WTC11 (cell line): ENCODE data around the gene HAX1. TPM values are rescaled to one million over a fixed set of nuclear protein-coding genes. Genes with fewer than 3 reads are reported as not detected.
"Not testable (repeated sequence)": the region's sequence is repeated elsewhere in the genome, so short reads cannot be mapped to it uniquely, and the experiment has no call there.

Experiments used
- ATAC-seq: fragments of 200-7000 bp; cut with Tn5 transposase; 2 replicates; pipeline ENCODE4 v1.10.0; 2021; ENCODE audit warnings: mild to moderate bottlenecking, moderate library complexity
- CTCF ChIA-PET: fragments of 300-600 bp; sonication (Branson Sonifier 250); formaldehyde crosslinking; loops from one replicate; lab custom pipeline; 2021; ENCODE audit warnings: antibody characterized with exemption; lab: Charles Lee
- POLR2A ChIA-PET: fragments of 350-600 bp; sonication (Branson Sonifier 250); formaldehyde crosslinking; loops from one replicate; lab custom pipeline; 2021; ENCODE audit warnings: antibody characterized with exemption; lab: Charles Lee
- DNase-seq: peaks from one replicate; pipeline ENCODE4 v3.0.0; 2021; ENCODE audit warnings: low spot score
- H3K27ac Mint-ChIP-seq: 2 replicates; pipeline ENCODE4 v1.8.0; 2021; ENCODE audit warnings: mixed read lengths
- H3K27me3 Mint-ChIP-seq: 2 replicates; pipeline ENCODE4 v1.8.0; 2021; ENCODE audit warnings: low read depth, mild to moderate bottlenecking, moderate library complexity, mixed read lengths
- H3K36me3 Mint-ChIP-seq: 2 replicates; pipeline ENCODE4 v1.8.0; 2021; ENCODE audit warnings: mixed read lengths
- H3K4me1 Mint-ChIP-seq: 2 replicates; pipeline ENCODE4 v1.8.0; 2022; ENCODE audit warnings: mixed read lengths
- H3K4me3 Mint-ChIP-seq: 2 replicates; pipeline ENCODE4 v1.8.0; 2021; ENCODE audit warnings: mild to moderate bottlenecking, moderate library complexity, mixed read lengths
- H3K9me3 Mint-ChIP-seq: 2 replicates; pipeline ENCODE4 v1.8.0; 2021; ENCODE audit warnings: mixed read lengths
- GTF2I ChIP-seq: fragments of 250-450 bp; sonication (Bioruptor Pico); conservative IDR thresholded peaks from 2 replicates; pipeline ENCODE4 v1.4.0; 2021; ENCODE audit warnings: mild to moderate bottlenecking
- JAZF1 ChIP-seq: fragments of 250-450 bp; sonication (Bioruptor Pico); IDR thresholded peaks from 2 replicates; pipeline ENCODE4 v1.9.0; 2021; ENCODE audit warnings: moderate library complexity, mild to moderate bottlenecking, inconsistent platforms
- NFE2L1 ChIP-seq: sonication (generic); formaldehyde crosslinking; IDR thresholded peaks from 2 replicates; pipeline ENCODE4 v1.8.1; 2023; ENCODE audit warnings: missing genetic modification reagents
- NR3C1 ChIP-seq: sonication (generic); formaldehyde crosslinking; conservative IDR thresholded peaks from 2 replicates; pipeline ENCODE4 v1.8.1; 2023; ENCODE audit warnings: low read depth, mild to moderate bottlenecking, missing genetic modification reagents
- TEAD1 ChIP-seq: sonication (generic); formaldehyde crosslinking; IDR thresholded peaks from 2 replicates; pipeline ENCODE4 v1.8.0; 2022; ENCODE audit warnings: mild to moderate bottlenecking, missing genetic modification reagents
- ZNF423 ChIP-seq: fragments of 250-450 bp; sonication (Bioruptor Pico); IDR thresholded peaks from 2 replicates; pipeline ENCODE4 v2.1.2; 2022; ENCODE audit warnings: mild to moderate bottlenecking, moderate library complexity
- total RNA-seq: library from RNA; stranded (reverse); gene quantifications from 3 replicates; pipeline ENCODE4 v1.2.3, GENCODE V29; 2021
- TF ChIP-seq, protein P1 (sequence below): fragments of 250-450 bp; sonication (Bioruptor Pico); IDR thresholded peaks from 2 replicates; pipeline ENCODE4 v1.9.0; 2021; ENCODE audit warnings: mild to moderate bottlenecking, borderline replicate concordance
- TF ChIP-seq, protein P2 (sequence below): sonication (generic); formaldehyde crosslinking; IDR thresholded peaks from 2 replicates; pipeline ENCODE4 v1.8.0; 2023; ENCODE audit warnings: missing genetic modification reagents, mild to moderate bottlenecking, borderline replicate concordance
- TF ChIP-seq, protein P3 (sequence below): sonication (generic); formaldehyde crosslinking; IDR thresholded peaks from 2 replicates; pipeline ENCODE4 v1.8.0; 2022; ENCODE audit warnings: mild to moderate bottlenecking, missing genetic modification reagents
- TF ChIP-seq, protein P4 (sequence below): sonication (generic); formaldehyde crosslinking; conservative IDR thresholded peaks from 2 replicates; pipeline ENCODE4 v1.8.1; 2023; ENCODE audit warnings: mild to moderate bottlenecking, low read depth, missing genetic modification reagents, moderate library complexity
- TF ChIP-seq, protein P5 (sequence below): sonication (generic); formaldehyde crosslinking; IDR thresholded peaks from 2 replicates; pipeline ENCODE4 v1.8.1; 2023; ENCODE audit warnings: mild to moderate bottlenecking, missing genetic modification reagents, moderate library complexity

Gene HAX1
- total RNA-seq, 1 experiment from 2014 or later = 69.2 TPM

DNA sequence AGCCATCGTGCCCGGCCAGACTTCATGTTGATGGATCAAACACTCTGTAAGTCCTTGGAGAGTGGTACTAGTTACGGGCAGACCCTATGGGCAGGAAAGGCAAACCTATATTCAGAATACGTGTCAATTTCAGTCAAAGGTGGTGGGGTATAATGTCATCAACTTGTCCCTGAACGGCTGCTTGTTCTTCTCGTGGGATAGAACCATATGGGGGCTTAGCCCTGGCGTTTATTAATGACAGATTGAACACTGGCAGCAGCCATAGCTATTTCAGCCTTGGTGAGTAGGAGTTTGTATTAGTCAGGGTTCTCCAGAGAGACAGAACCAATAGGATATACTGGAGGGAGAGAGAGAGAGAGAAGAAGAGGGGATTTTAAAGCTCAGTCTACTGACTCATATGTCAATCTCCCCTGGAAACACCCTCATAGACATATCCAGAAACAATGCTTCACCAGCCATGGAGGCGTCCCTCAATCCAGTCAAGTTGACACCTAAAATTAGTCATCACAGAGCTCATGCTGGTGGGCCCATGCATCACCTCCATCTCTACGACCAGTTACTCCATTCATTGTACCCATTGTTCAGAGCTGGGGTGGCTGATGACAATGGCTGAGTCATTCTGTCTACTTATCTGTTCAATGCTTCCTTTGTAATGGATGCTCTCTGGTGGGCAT is 32.4 kb downstream of the HAX1 start (continued):
- TF ChIP-seq, protein P1, sequence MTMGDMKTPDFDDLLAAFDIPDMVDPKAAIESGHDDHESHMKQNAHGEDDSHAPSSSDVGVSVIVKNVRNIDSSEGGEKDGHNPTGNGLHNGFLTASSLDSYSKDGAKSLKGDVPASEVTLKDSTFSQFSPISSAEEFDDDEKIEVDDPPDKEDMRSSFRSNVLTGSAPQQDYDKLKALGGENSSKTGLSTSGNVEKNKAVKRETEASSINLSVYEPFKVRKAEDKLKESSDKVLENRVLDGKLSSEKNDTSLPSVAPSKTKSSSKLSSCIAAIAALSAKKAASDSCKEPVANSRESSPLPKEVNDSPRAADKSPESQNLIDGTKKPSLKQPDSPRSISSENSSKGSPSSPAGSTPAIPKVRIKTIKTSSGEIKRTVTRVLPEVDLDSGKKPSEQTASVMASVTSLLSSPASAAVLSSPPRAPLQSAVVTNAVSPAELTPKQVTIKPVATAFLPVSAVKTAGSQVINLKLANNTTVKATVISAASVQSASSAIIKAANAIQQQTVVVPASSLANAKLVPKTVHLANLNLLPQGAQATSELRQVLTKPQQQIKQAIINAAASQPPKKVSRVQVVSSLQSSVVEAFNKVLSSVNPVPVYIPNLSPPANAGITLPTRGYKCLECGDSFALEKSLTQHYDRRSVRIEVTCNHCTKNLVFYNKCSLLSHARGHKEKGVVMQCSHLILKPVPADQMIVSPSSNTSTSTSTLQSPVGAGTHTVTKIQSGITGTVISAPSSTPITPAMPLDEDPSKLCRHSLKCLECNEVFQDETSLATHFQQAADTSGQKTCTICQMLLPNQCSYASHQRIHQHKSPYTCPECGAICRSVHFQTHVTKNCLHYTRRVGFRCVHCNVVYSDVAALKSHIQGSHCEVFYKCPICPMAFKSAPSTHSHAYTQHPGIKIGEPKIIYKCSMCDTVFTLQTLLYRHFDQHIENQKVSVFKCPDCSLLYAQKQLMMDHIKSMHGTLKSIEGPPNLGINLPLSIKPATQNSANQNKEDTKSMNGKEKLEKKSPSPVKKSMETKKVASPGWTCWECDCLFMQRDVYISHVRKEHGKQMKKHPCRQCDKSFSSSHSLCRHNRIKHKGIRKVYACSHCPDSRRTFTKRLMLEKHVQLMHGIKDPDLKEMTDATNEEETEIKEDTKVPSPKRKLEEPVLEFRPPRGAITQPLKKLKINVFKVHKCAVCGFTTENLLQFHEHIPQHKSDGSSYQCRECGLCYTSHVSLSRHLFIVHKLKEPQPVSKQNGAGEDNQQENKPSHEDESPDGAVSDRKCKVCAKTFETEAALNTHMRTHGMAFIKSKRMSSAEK (CRISPR knock-in tag) = no peak
- TF ChIP-seq NFE2L1 (CRISPR knock-in tag) = no peak
- TF ChIP-seq, protein P2, sequence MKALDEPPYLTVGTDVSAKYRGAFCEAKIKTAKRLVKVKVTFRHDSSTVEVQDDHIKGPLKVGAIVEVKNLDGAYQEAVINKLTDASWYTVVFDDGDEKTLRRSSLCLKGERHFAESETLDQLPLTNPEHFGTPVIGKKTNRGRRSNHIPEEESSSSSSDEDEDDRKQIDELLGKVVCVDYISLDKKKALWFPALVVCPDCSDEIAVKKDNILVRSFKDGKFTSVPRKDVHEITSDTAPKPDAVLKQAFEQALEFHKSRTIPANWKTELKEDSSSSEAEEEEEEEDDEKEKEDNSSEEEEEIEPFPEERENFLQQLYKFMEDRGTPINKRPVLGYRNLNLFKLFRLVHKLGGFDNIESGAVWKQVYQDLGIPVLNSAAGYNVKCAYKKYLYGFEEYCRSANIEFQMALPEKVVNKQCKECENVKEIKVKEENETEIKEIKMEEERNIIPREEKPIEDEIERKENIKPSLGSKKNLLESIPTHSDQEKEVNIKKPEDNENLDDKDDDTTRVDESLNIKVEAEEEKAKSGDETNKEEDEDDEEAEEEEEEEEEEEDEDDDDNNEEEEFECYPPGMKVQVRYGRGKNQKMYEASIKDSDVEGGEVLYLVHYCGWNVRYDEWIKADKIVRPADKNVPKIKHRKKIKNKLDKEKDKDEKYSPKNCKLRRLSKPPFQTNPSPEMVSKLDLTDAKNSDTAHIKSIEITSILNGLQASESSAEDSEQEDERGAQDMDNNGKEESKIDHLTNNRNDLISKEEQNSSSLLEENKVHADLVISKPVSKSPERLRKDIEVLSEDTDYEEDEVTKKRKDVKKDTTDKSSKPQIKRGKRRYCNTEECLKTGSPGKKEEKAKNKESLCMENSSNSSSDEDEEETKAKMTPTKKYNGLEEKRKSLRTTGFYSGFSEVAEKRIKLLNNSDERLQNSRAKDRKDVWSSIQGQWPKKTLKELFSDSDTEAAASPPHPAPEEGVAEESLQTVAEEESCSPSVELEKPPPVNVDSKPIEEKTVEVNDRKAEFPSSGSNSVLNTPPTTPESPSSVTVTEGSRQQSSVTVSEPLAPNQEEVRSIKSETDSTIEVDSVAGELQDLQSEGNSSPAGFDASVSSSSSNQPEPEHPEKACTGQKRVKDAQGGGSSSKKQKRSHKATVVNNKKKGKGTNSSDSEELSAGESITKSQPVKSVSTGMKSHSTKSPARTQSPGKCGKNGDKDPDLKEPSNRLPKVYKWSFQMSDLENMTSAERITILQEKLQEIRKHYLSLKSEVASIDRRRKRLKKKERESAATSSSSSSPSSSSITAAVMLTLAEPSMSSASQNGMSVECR (CRISPR knock-in tag) = no peak

DNA sequence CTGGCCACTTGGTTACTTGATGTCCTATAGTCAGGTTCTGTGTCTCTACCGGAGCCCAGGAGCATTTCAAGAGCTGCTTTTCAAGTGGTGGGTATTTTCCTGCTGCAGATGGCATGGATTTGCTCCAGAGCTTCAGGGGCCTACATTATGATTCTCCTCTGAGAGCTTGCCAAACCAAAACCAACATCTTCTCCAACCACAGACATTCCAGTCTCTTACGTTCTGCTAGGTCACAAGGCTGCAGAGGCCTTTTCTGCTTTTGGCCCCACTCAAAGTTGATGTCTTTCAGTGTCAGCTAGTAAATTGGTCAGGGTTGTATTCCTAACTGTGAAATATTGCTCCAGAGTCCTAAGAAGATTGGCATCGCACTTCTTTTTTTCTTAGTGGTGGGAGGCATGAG is 33.7 kb downstream of the HAX1 start:
- CTCF ChIA-PET = interaction anchor here (1.0 to 1.9 kb wide), 2 partner anchors 20 to 29 kb away, joined by 4 to 5 read pairs; no protein-coding TSS in a partner anchor

DNA sequence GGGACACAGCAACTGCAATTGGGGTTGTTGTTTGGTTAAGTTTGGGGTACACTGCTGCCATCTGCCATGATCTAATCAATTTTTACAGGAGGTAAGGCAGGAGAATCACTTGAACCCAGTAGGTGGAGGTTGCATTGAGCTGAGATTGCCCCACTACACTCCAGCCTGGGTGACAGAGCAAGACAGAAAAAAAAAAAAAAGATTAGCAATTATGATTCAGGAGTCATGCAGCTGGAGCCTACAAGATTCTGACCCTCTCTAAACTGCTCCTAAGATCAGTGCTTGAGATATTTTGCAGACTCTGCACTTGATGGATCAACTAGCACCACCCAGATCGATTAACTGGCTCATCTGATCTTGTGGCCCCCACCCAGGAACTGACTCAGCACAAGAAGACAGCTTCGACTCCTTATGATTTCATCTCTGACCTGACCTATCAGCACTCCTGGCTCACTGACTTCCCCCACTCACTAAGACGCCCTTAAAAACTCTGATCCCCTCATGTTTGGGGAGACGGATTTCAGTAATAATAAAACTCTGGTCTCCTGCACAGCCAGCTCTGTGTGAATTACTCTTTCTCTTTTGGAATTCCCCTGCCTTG is 35.3 kb downstream of the HAX1 start:
- POLR2A ChIA-PET = interaction anchor here (0.6 kb wide), 1 partner anchor 233 kb away, joined by 8 read pairs; no protein-coding TSS in a partner anchor

More for the DNA sequence above, 33.7 kb downstream of the HAX1 start:
- no peak overlapping the region for H3K4me3 Mint-ChIP-seq
- H3K4me1 Mint-ChIP-seq = no peaks in the 10 kb centered on the region
- POLR2A ChIA-PET = no interaction called here
- no peak overlapping the region for H3K27ac Mint-ChIP-seq
- DNase-seq (no peak), ATAC-seq (no peak)
- peaks cover 14% of the 10 kb centered on the region; the same call in 1 of the 2 replicates for H3K9me3 Mint-ChIP-seq
- TF ChIP-seq, protein P3, sequence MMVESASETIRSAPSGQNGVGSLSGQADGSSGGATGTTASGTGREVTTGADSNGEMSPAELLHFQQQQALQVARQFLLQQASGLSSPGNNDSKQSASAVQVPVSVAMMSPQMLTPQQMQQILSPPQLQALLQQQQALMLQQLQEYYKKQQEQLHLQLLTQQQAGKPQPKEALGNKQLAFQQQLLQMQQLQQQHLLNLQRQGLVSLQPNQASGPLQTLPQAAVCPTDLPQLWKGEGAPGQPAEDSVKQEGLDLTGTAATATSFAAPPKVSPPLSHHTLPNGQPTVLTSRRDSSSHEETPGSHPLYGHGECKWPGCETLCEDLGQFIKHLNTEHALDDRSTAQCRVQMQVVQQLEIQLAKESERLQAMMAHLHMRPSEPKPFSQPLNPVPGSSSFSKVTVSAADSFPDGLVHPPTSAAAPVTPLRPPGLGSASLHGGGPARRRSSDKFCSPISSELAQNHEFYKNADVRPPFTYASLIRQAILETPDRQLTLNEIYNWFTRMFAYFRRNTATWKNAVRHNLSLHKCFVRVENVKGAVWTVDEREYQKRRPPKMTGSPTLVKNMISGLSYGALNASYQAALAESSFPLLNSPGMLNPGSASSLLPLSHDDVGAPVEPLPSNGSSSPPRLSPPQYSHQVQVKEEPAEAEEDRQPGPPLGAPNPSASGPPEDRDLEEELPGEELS (CRISPR knock-in tag) = no peak
- TF ChIP-seq GTF2I (CRISPR knock-in tag) (no peak), ZNF423 (CRISPR knock-in tag) (no peak), TEAD1 (CRISPR knock-in tag) (no peak), NR3C1 (CRISPR knock-in tag) (no peak), JAZF1 (no peak)
- TF ChIP-seq, protein P4, sequence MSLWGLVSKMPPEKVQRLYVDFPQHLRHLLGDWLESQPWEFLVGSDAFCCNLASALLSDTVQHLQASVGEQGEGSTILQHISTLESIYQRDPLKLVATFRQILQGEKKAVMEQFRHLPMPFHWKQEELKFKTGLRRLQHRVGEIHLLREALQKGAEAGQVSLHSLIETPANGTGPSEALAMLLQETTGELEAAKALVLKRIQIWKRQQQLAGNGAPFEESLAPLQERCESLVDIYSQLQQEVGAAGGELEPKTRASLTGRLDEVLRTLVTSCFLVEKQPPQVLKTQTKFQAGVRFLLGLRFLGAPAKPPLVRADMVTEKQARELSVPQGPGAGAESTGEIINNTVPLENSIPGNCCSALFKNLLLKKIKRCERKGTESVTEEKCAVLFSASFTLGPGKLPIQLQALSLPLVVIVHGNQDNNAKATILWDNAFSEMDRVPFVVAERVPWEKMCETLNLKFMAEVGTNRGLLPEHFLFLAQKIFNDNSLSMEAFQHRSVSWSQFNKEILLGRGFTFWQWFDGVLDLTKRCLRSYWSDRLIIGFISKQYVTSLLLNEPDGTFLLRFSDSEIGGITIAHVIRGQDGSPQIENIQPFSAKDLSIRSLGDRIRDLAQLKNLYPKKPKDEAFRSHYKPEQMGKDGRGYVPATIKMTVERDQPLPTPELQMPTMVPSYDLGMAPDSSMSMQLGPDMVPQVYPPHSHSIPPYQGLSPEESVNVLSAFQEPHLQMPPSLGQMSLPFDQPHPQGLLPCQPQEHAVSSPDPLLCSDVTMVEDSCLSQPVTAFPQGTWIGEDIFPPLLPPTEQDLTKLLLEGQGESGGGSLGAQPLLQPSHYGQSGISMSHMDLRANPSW (CRISPR knock-in tag) = no peak
- TF ChIP-seq, protein P5, sequence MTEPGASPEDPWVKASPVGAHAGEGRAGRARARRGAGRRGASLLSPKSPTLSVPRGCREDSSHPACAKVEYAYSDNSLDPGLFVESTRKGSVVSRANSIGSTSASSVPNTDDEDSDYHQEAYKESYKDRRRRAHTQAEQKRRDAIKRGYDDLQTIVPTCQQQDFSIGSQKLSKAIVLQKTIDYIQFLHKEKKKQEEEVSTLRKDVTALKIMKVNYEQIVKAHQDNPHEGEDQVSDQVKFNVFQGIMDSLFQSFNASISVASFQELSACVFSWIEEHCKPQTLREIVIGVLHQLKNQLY = no peak
- no peaks in the 10 kb centered on the region for H3K36me3 Mint-ChIP-seq
- no peaks in the 10 kb centered on the region; the same call in 1 of the 2 replicates for H3K27me3 Mint-ChIP-seq

DNA sequence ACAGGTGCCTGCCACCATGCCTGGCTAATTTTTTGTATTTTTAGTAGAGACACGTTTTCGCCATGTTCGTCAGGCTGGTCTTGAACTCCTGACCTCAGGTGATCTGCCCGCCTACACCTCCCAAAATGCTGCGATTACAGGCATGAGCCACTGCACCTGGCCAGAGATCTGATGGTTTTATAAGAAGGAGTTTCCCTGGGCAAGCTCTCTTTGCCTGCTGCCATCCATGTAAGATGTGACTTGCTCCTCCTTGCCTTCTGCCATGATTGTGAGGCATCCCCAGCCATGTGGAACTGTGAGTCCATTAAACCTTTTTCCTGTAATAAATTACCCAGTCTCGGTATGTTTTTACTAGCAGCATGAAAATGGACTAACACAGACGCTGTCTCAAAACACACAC is 36.7 kb downstream of the HAX1 start:
- POLR2A ChIA-PET, H3K27ac Mint-ChIP-seq, H3K27me3 Mint-ChIP-seq, H3K4me1 Mint-ChIP-seq, CTCF ChIA-PET, DNase-seq, H3K36me3 Mint-ChIP-seq, ATAC-seq, H3K4me3 Mint-ChIP-seq: not testable (repeated sequence)
- peaks cover 14% of the 10 kb centered on the region; the same call in 1 of the 2 replicates for H3K9me3 Mint-ChIP-seq

More for the DNA sequence above, 35.3 kb downstream of the HAX1 start:
- ATAC-seq, H3K4me1 Mint-ChIP-seq, H3K27me3 Mint-ChIP-seq, CTCF ChIA-PET, H3K36me3 Mint-ChIP-seq, DNase-seq, H3K4me3 Mint-ChIP-seq, H3K27ac Mint-ChIP-seq: not testable (repeated sequence)
- H3K9me3 Mint-ChIP-seq = peaks cover 14% of the 10 kb centered on the region; the same call in 1 of the 2 replicates
